ENCODE data around the gene CERK.
A peak's percentile ranks its signal among the peaks of the same experiment; 100 is the strongest.
"Not testable (repeated sequence)": the region's sequence is repeated elsewhere in the genome, so short reads cannot be mapped to it uniquely, and the experiment has no call there.

The CERK gene

GRCh38 chr22:46737976-46738646, at the start of gene CERK:
Gene CERK, minus strand, starts transcription at chr22:46738252. Its CDS starts 104 bp downstream, at chr22:46738148.
- peak; percentile 55 for DNase-seq

GRCh38 chr22:46783721-46784120, 45.7 kb upstream of the CERK start:
- DNase-seq = peak; percentile 18

- DNase-seq = not testable (repeated sequence)
Observed at GRCh38 chr22:46782200-46782599, 44.1 kb upstream of the CERK start.

GRCh38 chr22:46781291-46781690, 43.2 kb upstream of the CERK start:
- DNase-seq = no peak

GRCh38 chr22:46780453-46780852, 42.4 kb upstream of the CERK start:
- DNase-seq = no peak

GRCh38 chr22:46779651-46780050, 41.6 kb upstream of the CERK start:
- DNase-seq = no peak

- no peak for DNase-seq
Observed at GRCh38 chr22:46779023-46779422, 41.0 kb upstream of the CERK start.

GRCh38 chr22:46777609-46777970, 39.5 kb upstream of the CERK start:
- DNase-seq = no peak

GRCh38 chr22:46776876-46777608, 39.0 kb upstream of the CERK start:
- DNase-seq = no peak

- no peak for DNase-seq
Observed at GRCh38 chr22:46775850-46776826, 38.1 kb upstream of the CERK start.

- DNase-seq = no peak
Observed at GRCh38 chr22:46774980-46775849, 37.2 kb upstream of the CERK start.

- no peak for DNase-seq
Observed at GRCh38 chr22:46774253-46774979, 36.4 kb upstream of the CERK start.

- DNase-seq = no peak
Observed at GRCh38 chr22:46773076-46773475, 35.0 kb upstream of the CERK start.

- DNase-seq = no peak
Observed at GRCh38 chr22:46770726-46771125, 32.7 kb upstream of the CERK start.

GRCh38 chr22:46770151-46770641, 32.1 kb upstream of the CERK start:
- DNase-seq = no peak

- no peak for DNase-seq
Observed at GRCh38 chr22:46769706-46770105, 31.7 kb upstream of the CERK start.

GRCh38 chr22:46769191-46769675, 31.2 kb upstream of the CERK start:
- no peak for DNase-seq

- no peak for DNase-seq
Observed at GRCh38 chr22:46767249-46767985, 29.4 kb upstream of the CERK start.

GRCh38 chr22:46766611-46767010, 28.6 kb upstream of the CERK start:
- no peak for DNase-seq

- no peak for DNase-seq
Observed at GRCh38 chr22:46764779-46765485, 26.9 kb upstream of the CERK start.
